Gastroesophageal sphincter (tissue), 4 donors: ENCODE data around the gene SOST. TPM values are rescaled to one million over a fixed set of nuclear protein-coding genes. Genes with fewer than 3 reads are reported as not detected.

Experiments
- ATAC-seq: fragments of 150-250 bp; one replicate; pipeline ENCODE4 v1.9.1; 2016; ENCODE audit warnings: mild to moderate bottlenecking, moderate library complexity
- H3K27ac ChIP-seq, 4 donors: fragments of 200-600 bp; sonication (generic) in 3 of 4; 1 replicate in 3 of 4; 2 replicates in 1 of 4; pipeline ENCODE4 v1.5.1; 2016 to 2019
- H3K27me3 ChIP-seq: fragments of 200-600 bp; sonication (generic); one replicate; pipeline ENCODE4 v1.5.1; 2019
- H3K36me3 ChIP-seq, 2 donors: fragments of 200-600 bp; sonication (generic); one replicate each; pipeline ENCODE4 v1.5.1; 2019; ENCODE audit warnings: control low read depth in 1 of 2
- H3K4me1 ChIP-seq, 3 donors: fragments of 200-600 bp; sonication (generic); 1 replicate in 2 of 3; 2 replicates in 1 of 3; pipeline ENCODE4 v1.5.1; 2016 to 2019; ENCODE audit warnings: control low read depth in 2 of 3
- H3K4me3 ChIP-seq, 2 donors: fragments of 200-600 bp; sonication (generic); one replicate each; pipeline ENCODE4 v1.5.1; 2019; ENCODE audit warnings: mild to moderate bottlenecking in 1 of 2, moderate library complexity in 1 of 2
- H3K9me3 ChIP-seq, 3 donors: fragments of 200-600 bp; sonication (generic); one replicate each; pipeline ENCODE4 v1.5.1; 2017 to 2019; ENCODE audit warnings: control low read depth in 2 of 3
- CTCF ChIP-seq, 4 experiments: fragments of 200-600 bp in 2 of 4; fragments of 450-650 bp in 2 of 4; sonication (generic) in 1 of 4; IDR thresholded peaks; one replicate each; pipeline ENCODE4 v1.5.1; 2017 to 2019; ENCODE audit warnings: antibody characterized with exemption in 4 of 4, mild to moderate bottlenecking in 2 of 4, moderate library complexity in 2 of 4
- EP300 ChIP-seq: sonication (generic); formaldehyde crosslinking; IDR thresholded peaks from one replicate; pipeline ENCODE4 v1.6.1; 2017; ENCODE audit warnings: antibody characterized with exemption, mild to moderate bottlenecking
- POLR2A ChIP-seq, 2 donors: fragments of 450-650 bp; IDR thresholded peaks; one replicate each; pipeline ENCODE4 v1.6.1; 2017; ENCODE audit warnings: antibody characterized with exemption in 2 of 2, mild to moderate bottlenecking in 2 of 2, moderate library complexity in 1 of 2
- POLR2AphosphoS5 ChIP-seq: sonication (generic); formaldehyde crosslinking; IDR thresholded peaks from one replicate; pipeline ENCODE4 v1.6.1; 2017; ENCODE audit warnings: antibody characterized with exemption
- WGBS, 2 donors: methylation state at CpG; one replicate each; pipeline ENCODE4 v1.1.5; 2018; ENCODE audit warnings: low coverage in 1 of 2; 5-methylcytosine and 5-hydroxymethylcytosine counted together
- total RNA-seq, 4 donors: library from RNA; depleted of rRNA; stranded (reverse); fragments of >200 nt; gene quantifications; one replicate each; pipeline ENCODE4 v1.1.0, GENCODE V29; 2016

SOST gene
- total RNA-seq, 4 donors from 2014 or later: 0.27 TPM; not detected in 3

GRCh38 chr17:43713494-43714162 is 45.0 kb downstream of the SOST start:
- 3 to 4% methylated on average over 4 to 8 of the region's 53 CpGs for WGBS, 2 donors
- H3K4me3 ChIP-seq: peak overlapping the region; percentile 3 to 48
- H3K36me3 ChIP-seq: no peaks in the 10 kb centered on the region
- peak; percentile 66 for ATAC-seq
- TF ChIP-seq POLR2A (IDR thresholded peaks at IDR 0.05) (no peak), EP300 (no peak), CTCF (IDR thresholded peaks at IDR 0.05) (no peak)
- no peaks in the 10 kb centered on the region for H3K9me3 ChIP-seq
- H3K4me1 ChIP-seq: peaks cover 0 to 15% (median 0%) of the 10 kb centered on the region in 3 donors
- H3K27ac ChIP-seq: peak overlapping the region in 1 of 4 donors; percentile 48
- H3K27me3 ChIP-seq: peaks cover 47% of the 10 kb centered on the region

- H3K27me3 ChIP-seq: peaks cover 53% of the 10 kb centered on the region
- TF ChIP-seq EP300 (no peak), CTCF (IDR thresholded peaks at IDR 0.05) (no peak), POLR2A (IDR thresholded peaks at IDR 0.05) (no peak), POLR2AphosphoS5 (no peak)
These were observed 46.2 kb downstream of the SOST start for GRCh38 chr17:43712397-43712796.

DNA sequence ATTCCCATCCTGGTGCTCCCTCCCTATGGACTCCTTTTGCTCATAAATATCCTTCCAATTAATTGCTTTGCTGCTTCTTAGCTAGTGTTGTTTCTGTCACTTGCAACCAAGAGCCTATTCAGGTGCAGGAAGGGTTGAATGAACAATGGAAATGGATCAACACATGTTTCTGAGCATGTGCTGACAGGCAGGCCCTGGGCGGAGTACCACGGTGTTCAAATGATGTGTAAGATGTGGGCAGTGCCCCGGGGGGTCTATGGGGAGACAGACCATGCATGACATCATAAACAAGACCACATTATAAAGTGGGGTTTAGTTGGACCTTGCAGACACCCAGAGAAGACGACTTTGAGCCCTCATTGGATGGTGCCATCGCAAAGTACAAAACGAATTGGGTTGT is 48.5 kb downstream of the SOST start:
- Histone ChIP-seq H3K9me3 (no peaks in the 10 kb centered on the region), H3K36me3 (no peaks in the 10 kb centered on the region), H3K4me3 (no peak overlapping the region), H3K4me1 (peaks cover 0 to 15% (median 0%) of the 10 kb centered on the region in 3 donors), H3K27me3 (peaks cover 74% of the 10 kb centered on the region), H3K27ac (no peak overlapping the region)
- ATAC-seq: no peak
- TF ChIP-seq EP300: no peak
- TF ChIP-seq POLR2AphosphoS5: no peak
- no peak for TF ChIP-seq POLR2A (IDR thresholded peaks at IDR 0.05)
- TF ChIP-seq CTCF (IDR thresholded peaks at IDR 0.05): no peak
- 85 to 90% methylated on average over 3 of the region's 6 CpGs for WGBS, 2 donors

More at GRCh38 chr17:43712397-43712796, 46.2 kb downstream of the SOST start:
- H3K27ac ChIP-seq: no peak overlapping the region
- ATAC-seq: no peak
- H3K4me1 ChIP-seq: peaks cover 0 to 15% (median 0%) of the 10 kb centered on the region in 3 donors
- 83% methylated on average over 4 of the region's 6 CpGs; no CpG with 5 or more reads in 1 of the 2 donors for WGBS, 2 donors
- H3K4me3 ChIP-seq: no peak overlapping the region
- H3K9me3 ChIP-seq: no peaks in the 10 kb centered on the region
- no peaks in the 10 kb centered on the region for H3K36me3 ChIP-seq

DNA sequence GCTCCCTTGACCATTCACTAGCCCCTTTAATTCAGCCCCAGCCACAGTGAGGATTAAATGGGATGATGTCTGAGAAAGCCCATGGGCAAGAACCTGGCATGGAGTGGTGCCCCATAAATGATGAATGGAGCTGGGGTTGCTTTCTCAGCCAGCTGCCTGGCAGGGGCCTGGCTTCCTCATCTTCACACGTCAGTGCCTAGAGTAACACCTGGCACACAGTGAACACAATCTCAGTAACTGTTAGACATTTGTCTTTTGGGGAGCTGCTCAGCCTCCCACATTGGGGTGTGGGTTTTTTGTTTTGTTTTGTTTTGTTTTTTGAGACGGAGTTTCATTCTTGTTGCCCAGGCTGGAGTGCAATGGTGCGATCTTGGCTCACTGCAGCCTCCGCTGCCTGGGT is 49.4 kb downstream of the SOST start:
- Histone ChIP-seq H3K27ac (no peak overlapping the region), H3K9me3 (no peaks in the 10 kb centered on the region)

More for the DNA sequence above, 49.4 kb downstream of the SOST start:
- 57 to 100% methylated on average over 1 to 2 of the region's 4 CpGs for WGBS, 2 donors
- no peak for ATAC-seq
- Histone ChIP-seq H3K4me1 (peaks cover 0 to 14% (median 0%) of the 10 kb centered on the region in 3 donors), H3K27me3 (peaks cover 80% of the 10 kb centered on the region), H3K36me3 (no peaks in the 10 kb centered on the region), H3K4me3 (no peak overlapping the region)
- TF ChIP-seq POLR2AphosphoS5 (no peak), POLR2A (IDR thresholded peaks at IDR 0.05) (no peak), CTCF (IDR thresholded peaks at IDR 0.05) (no peak), EP300 (no peak)
